Prostate gland (tissue), 2 donors: Measurements from ENCODE around the gene TRPM3.
"Not testable (repeated sequence)": the region's sequence is repeated elsewhere in the genome, so short reads cannot be mapped to it uniquely, and the experiment has no call there.

Experiments
- POLR2A ChIP-seq: fragments of 450-650 bp; IDR thresholded peaks from one replicate; pipeline ENCODE4 v1.6.1; 2016; ENCODE audit warnings: antibody characterized with exemption, mild to moderate bottlenecking
- TF ChIP-seq, protein P1 (sequence below), 4 experiments: fragments of 200-600 bp in 2 of 4; fragments of 450-650 bp in 2 of 4; sonication (generic) in 2 of 4; IDR thresholded peaks; 1 replicate in 3 of 4; 2 replicates in 1 of 4; pipeline ENCODE4 v1.5.1; 2016 to 2019; ENCODE audit warnings: antibody characterized with exemption in 4 of 4, mild to moderate bottlenecking in 2 of 4, moderate library complexity in 2 of 4

- TF ChIP-seq, protein P1, sequence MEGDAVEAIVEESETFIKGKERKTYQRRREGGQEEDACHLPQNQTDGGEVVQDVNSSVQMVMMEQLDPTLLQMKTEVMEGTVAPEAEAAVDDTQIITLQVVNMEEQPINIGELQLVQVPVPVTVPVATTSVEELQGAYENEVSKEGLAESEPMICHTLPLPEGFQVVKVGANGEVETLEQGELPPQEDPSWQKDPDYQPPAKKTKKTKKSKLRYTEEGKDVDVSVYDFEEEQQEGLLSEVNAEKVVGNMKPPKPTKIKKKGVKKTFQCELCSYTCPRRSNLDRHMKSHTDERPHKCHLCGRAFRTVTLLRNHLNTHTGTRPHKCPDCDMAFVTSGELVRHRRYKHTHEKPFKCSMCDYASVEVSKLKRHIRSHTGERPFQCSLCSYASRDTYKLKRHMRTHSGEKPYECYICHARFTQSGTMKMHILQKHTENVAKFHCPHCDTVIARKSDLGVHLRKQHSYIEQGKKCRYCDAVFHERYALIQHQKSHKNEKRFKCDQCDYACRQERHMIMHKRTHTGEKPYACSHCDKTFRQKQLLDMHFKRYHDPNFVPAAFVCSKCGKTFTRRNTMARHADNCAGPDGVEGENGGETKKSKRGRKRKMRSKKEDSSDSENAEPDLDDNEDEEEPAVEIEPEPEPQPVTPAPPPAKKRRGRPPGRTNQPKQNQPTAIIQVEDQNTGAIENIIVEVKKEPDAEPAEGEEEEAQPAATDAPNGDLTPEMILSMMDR (IDR thresholded peaks at IDR 0.05): not testable (repeated sequence)
- TF ChIP-seq POLR2A: not testable (repeated sequence)
Observed at GRCh38 chr9:70706797-70707196, 414.6 kb downstream of the TRPM3 start.
